HG02642 (cell line): ENCODE results near the gene SEC11C.
"Not testable (repeated sequence)": the region's sequence is repeated elsewhere in the genome, so short reads cannot be mapped to it uniquely, and the experiment has no call there.

Experiments used
- ATAC-seq: cut with Tn5 transposase; IDR thresholded peaks from one replicate; pipeline ENCODE4 v1.9.1; 2021; ENCODE audit warnings: mild to moderate bottlenecking; ENCODE audit not compliant: unreplicated experiment, poor library complexity

Gene SEC11C

DNA sequence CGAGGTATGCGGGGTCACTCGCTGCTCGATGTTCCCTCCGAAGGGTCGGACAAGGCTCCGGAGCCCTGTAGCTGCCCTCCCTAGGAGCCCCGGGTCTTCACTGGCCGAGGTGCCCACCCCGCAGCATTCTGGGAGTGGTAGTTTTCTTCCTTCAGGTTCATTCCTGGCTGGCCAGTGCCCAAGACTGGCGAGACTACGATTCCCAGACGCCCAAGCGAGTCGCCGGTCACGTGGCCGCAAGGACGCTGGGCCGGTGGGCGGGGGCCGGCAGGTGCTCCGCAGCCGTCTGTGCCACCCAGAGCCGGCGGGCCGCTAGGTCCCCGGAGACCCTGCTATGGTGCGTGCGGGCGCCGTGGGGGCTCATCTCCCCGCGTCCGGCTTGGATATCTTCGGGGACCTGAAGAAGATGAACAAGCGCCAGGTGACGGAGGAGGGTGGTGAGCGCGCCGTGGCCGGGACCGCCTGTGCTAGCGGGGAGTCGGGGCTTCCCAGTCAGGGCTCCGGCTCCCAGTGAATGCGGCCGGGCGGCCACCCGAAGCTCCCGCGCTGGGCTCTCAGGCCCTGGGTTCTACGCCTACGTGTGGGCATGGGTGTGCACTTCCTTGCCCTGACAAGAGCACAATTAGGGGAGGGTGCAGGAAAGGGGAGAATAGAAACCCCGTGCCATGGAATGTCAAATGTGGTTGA lies at the start of gene SEC11C:
Gene SEC11C, plus strand, starts transcription at position 270 of the 687 bp plus-strand sequence. Its CDS starts 65 bp downstream, at position 335.
- peak; percentile 85 for ATAC-seq

GRCh38 chr18:59090966-59091603 lies 48.6 kb upstream of the SEC11C start:
- ATAC-seq, result no peak

DNA sequence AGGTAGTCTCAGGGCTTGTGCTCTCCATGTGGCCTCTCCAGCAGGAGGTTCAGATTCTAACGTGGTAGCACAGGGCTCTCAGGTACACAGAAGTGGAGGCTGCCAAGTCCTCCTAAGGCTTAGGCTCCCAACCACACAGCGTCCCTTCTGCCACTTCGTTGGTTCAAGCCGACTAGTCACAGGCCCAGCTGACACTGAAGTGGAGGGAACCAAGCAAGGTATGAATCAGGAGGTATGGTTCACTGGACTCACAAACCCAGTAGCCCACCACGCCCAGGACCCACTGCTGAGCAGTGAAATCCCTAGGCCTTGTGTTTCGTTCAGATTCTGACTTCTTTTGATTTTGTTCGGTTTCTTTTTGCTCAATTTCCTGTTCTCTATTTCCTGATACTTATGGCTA lies 46.0 kb upstream of the SEC11C start:
- ATAC-seq, result no peak

GRCh38 chr18:59094569-59094968 lies 45.1 kb upstream of the SEC11C start:
- no peak for ATAC-seq

DNA sequence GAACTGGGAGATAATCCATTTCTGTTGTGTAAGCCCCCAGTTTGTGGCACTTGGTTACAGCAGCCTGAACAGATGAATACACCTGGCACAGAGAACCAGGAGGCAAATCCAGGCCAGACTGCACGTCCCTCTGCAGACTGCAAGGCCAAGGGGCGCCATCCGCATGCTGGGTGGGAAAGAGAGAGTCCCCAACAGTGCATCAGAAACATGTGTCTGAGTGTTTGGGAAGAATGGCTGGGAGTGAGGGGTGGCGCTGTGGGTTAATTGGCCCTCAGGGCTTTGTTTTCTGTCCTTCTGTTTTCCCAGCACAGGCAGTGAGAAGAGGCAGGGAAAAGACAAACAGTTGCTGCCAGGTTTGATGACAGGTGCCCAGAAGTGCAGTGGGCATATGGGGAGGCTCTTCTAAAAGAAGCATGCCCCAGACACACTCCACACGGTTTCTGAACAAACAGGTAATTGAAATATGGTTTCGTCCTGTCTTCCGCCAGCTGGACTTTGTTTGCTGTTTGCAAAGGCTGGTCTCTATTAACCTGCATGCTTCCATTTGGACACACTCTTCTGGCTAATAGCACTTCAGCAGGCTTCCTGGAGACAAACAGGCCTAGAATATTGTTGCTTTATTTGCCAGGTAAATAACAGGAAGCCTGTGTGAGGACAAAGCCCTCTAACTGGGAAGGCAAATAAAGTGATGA lies 43.4 kb upstream of the SEC11C start:
- no peak for ATAC-seq

DNA sequence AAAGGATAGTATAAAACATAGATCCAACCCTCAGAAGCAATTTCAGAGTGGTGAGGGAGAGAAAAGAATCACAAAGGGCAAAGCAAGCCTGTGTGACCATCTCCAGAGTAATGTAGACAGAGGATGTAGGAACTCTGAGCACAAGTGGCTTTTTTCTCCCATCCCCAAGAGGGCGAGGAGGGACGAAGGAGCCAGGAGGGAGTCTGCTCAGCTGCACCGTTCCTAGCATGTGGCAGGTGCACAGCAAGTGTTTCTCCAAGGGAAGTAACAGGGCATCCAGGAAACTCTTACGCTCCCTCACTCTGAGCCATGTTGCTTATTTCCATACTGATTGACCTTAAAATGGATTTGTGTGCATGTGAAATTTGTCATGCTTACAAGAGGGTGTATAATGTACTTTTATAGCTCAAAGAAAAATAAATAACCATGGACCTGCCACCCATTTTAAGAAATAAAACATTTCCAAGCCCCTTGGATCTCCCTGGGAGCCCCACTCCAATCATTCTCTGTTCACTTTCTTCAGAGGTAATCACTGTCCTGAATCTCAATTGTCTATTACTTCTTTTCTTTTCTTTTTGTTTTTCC lies 37.8 kb upstream of the SEC11C start:
- ATAC-seq, result no peak

- no peak for ATAC-seq
Observed at GRCh38 chr18:59109375-59109774, 30.3 kb upstream of the SEC11C start.

GRCh38 chr18:59114160-59114559 lies 25.5 kb upstream of the SEC11C start:
- ATAC-seq, result no peak

GRCh38 chr18:59123588-59124369 lies 15.9 kb upstream of the SEC11C start:
- peak; percentile 54 for ATAC-seq

- ATAC-seq, result no peak
Observed at GRCh38 chr18:59124370-59124704, 15.3 kb upstream of the SEC11C start.

DNA sequence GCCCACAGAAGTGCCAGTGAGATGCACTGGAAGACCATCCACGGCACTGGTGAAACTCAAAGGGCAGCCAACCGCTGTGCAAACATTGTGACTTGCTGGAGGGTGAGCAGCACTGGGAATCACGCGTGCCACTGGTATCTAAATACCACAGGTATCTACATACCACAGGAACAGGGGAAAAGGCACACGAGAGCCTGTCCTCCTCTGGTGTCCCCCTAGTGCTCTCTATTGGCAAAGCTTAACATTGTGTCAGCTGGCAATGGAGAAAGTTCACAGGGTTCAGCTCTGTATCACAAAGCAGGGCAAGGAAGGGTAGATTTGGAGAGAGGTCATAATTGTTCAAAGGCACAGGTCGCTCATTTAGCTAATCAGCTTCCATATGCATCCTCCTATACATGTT lies 12.6 kb upstream of the SEC11C start:
- no peak for ATAC-seq

DNA sequence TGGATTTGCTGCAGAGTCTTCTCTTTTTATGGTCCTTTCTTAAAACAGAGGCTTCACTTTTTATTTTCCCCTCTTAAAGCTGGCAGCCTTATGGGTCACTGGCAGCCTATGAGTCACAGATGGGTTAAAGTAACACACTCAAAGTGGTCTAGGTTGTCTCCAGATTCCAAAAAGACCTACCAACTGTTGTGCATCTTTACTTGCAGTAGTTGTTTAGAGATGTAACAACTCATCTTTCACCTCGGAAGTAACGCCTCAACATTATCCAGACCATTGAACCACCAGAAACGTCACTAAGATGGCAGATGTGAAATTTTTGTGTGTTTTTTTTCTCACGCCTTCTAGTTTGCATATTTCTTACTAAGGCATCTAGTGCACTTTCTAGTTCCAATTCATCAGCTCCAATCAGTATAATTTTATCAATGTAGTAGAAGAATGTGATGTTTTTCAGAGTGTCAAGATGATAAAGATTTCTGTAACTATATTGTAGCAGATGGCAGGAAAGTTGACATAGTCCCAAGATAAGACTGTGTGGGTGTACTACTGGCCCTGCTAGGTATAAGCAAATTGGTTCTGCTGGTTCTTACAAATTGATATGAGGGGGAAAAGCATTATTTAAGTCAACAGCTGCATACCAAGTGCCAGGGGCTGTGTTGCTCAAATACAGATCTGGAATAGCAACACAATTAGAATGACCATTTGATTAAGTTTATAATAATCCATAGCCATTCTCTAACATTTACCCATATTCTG lies 9.6 kb upstream of the SEC11C start:
- no peak for ATAC-seq

DNA sequence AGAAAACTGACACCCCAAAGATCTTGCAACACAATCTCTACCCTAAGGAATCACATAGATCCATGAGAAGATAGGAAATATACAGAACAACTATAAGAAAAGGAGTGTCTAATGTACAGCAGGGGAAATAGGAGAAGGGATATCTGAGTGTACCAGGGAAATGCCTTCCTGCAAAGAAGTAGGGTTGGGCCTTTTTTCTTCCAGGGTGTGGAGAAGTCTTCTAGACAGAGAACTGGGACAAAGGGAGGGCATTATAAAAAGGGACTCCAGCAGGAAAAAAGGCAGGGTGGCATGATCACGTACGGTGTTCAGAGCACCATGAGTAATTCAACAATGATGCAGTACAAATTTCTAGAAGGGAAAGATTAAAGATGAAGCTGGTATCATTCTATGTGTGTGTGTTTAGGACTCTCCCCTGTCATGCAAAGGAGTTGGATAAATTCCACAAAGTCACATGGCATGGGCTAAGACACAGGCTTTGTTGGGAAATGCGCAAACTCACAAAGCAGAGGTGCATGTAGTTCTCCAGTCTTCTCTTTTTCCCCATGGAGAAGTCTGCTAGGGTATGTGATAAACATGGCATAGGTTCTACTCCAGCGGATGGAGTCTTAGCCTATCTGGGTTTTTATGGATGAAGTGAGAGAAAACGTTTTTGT lies 6.7 kb upstream of the SEC11C start:
- ATAC-seq, result no peak

GRCh38 chr18:59139291-59139614 lies 431 bp upstream of the SEC11C start:
- ATAC-seq, result peak; percentile 81

DNA sequence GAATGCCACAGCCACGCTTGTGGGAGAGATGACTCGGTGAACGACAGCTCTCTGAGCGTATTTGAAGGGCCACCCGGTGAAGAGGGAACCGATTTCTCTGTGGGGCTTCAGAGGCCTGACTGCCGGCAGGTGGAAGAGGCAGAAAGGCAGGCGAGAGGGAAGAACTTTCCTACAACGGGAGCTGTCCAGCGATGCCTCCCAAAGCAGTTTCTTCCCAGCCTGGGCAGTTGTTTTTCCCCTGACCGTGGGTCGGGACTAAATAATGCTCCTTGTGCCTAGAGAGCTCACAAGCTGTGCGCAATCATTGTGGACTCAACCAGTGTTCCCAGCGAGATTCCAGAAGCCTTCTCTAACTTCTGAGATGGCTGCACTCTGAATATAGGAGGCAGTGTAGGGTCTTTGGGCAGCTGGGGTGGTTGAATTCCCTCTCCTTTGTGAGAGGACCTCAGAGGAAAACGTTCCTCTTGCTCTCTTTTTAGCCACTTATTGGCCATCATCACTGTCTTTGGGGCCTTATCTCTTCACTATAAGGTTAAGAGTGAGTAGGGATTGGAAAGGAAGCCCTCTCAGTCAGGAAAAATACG lies 710 bp downstream of the SEC11C start:
- ATAC-seq, result peak; percentile 5

DNA sequence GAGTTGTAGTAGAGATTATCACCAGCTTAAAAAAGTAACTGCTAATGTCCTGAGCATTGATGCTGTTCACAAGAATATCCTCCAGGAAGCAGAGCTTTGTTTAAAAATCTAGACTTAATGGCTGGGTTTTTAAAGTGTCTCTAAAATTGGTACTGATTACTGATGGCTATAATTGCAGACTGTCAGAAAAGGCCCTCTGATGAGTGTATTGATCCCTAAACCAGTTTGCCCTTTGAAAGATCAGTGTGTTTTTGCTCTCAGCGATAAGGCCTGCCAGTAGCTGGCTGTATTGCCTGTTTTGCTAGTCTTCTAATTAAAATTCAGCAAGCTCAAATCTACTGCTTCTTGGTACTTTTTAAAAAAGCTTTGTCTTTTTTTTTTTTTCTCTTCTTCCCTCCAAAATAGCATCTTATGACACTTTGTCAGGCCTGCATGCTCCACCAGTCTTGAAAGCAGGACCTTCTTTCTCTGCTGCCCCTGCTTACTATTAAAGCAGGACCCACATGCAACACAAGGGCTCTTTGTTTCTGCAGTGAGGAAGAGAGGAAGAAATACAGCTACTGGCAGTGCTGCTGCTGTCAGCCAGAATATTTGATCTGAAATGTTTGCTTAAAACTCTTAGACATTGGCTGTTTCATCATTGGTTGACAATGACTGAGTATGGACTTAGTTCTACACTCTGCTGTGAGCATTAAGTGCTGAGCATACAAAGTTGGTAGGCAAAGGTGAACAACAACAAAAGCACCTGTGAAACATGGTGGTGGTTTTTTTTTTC lies 1.8 kb downstream of the SEC11C start:
- no peak for ATAC-seq

- no peak for ATAC-seq
Observed at GRCh38 chr18:59142274-59142673, 2.6 kb downstream of the SEC11C start.

GRCh38 chr18:59142800-59143416 lies 3.2 kb downstream of the SEC11C start:
- ATAC-seq, result not testable (repeated sequence)
